GM18498 (cell line): ENCODE results near the gene FKBP15.
A peak's percentile ranks its signal among the peaks of the same experiment; 100 is the strongest.
"Not testable (repeated sequence)": the region's sequence is repeated elsewhere in the genome, so short reads cannot be mapped to it uniquely, and the experiment has no call there.

Source experiments
- ATAC-seq: cut with Tn5 transposase; IDR thresholded peaks from one replicate; pipeline ENCODE4 v1.9.1; 2021; ENCODE audit warnings: mild to moderate bottlenecking, moderate library complexity; ENCODE audit not compliant: unreplicated experiment

The FKBP15 gene

DNA sequence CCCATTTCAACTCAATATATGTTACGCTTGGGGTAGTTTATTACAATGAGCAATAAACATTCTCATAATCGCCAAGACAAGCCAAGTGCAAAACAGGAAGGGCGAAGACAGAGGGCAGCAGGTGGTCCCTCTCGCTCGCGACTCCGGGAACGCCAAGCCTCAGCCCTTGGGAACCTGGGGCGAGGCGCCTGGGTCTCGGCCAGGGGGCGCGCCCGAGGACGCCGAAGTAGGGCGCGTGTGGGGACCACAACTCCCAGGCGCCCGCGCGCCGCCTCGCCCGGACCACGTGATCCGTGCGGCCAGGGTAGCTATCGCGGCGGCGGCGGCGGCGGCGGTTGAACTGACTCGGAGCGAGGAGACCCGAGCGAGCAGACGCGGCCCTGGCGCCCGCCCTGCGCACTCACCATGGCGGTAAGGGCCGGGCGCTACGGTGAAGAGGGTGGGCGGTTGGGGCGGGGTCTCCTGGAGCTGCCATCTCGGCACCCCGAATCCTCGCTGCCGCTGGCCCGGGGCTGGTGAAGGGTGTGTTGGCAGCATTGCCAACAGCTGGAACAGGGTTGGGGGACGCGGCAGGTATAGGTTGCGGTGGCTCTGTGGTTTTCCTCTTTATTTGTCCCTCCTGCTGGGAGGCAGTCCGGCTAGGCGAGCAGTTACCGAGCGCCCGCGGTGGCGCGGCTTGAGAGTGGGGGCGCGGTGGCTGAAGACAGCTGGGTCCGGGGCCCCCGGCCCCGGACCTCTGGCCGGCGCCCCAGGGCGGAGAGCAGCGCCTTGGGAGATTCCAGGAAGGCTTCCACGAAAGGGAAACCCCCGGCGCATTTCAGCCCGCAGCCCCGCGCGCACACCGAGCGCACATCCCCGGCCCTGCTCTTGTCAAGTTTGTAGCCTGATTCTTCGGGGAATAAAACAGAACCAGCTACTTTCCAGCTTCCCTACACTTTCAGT, 70.1 kb downstream of the FKBP15 start, which contains the start of gene SLC31A2:
SLC31A2 (plus strand) TSS at position 338 of the 942 bp plus-strand sequence; CDS start at position 406, 68 bp downstream.
- peak; percentile 98 for ATAC-seq

DNA sequence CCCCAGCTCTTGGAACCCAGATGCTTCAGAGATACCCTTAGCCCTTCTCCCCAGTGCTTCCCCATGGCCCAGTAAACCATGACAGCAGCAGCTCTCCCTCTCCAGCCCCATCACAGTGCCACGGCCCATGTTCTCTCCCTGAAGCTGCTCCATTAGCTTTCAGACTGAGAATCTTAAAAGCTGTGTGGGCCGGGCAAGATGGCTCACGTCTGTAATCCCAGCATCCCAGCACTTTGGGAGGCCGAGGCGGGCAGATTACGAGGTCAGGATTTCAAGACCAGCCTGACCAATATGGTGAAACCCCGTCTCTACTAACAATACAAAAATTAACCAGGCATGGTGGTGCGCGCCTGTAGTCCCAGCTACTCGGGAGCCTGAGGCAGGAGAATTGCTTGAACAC, 71.5 kb downstream of the FKBP15 start:
- not testable (repeated sequence) for ATAC-seq

DNA sequence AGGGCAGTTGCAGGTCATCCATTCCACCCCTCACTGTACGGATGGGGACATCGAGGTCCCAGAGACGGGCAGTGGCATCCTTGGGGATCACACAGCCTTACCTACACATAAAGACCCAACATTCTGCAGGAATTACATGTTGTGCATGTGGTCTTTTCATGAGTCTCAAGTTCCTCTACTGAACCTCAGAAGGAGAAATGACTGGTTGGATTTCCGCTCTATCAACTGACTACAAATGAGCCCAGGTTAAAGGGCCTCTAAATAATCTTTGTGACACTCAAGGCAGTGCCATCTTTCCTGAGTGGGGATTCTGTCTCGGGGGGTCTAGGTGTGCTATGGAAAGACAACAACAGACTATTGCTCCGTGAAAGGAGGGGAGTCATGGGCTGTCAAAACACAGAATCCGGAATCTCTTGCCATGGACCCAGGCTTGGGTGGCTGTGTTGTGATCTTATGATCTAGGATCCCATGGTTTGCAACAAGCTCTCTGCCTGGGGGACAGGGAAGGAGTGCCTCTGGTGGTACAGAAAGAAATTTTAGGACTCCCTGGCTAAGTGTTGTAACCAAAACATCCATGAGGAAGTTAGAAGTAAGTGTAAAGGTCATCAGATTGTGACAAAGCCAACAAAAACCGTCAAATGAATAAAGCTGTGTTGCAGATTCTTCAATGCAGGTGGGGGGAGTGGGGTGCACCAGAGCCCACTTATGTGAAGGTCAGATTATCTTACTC, 72.1 kb downstream of the FKBP15 start:
- ATAC-seq: no peak

DNA sequence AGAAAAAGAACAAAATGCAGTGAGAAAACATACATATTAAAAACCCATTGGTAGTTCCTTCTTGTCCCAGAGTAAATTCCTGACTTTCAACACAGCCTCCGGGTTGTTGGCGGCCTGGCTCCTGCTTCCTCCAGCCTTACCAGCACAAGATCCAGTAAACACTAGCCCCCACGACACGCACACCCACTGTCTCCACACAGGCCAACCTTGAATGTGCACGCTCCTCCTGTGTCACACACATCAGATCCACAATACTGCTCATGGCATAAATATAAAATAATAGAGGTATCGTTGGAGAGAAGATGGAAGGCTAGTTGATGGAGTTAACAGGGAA, 72.7 kb downstream of the FKBP15 start:
- no peak for ATAC-seq

- ATAC-seq: no peak
Measured at GRCh38 chr9:113143432-113144227, 77.4 kb downstream of the FKBP15 start.

DNA sequence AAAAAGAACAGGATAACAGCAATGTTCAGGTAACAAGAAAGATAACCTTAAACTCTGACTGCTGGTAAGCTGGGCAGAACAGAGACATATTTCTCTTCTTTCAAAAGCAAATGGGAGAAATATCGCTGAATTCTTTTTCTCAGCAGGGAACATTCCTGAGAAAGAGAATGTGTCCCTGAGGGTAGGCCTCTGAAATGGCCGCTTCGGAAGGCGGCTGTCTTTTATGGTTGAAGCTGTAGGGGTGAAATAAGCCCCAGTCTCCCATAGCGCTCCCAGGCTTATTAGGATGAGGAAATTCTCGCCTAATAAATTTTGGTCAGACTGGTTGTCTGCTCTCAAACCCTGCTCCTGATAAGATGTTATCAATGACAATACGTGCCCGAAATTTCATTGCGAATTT, 80.2 kb downstream of the FKBP15 start:
- not testable (repeated sequence) for ATAC-seq

- no peak for ATAC-seq
Measured at GRCh38 chr9:113139953-113140352, 81.1 kb downstream of the FKBP15 start.

- ATAC-seq: no peak
Measured at GRCh38 chr9:113139225-113139829, 81.8 kb downstream of the FKBP15 start.

GRCh38 chr9:113138760-113139159, 82.3 kb downstream of the FKBP15 start:
- no peak for ATAC-seq

DNA sequence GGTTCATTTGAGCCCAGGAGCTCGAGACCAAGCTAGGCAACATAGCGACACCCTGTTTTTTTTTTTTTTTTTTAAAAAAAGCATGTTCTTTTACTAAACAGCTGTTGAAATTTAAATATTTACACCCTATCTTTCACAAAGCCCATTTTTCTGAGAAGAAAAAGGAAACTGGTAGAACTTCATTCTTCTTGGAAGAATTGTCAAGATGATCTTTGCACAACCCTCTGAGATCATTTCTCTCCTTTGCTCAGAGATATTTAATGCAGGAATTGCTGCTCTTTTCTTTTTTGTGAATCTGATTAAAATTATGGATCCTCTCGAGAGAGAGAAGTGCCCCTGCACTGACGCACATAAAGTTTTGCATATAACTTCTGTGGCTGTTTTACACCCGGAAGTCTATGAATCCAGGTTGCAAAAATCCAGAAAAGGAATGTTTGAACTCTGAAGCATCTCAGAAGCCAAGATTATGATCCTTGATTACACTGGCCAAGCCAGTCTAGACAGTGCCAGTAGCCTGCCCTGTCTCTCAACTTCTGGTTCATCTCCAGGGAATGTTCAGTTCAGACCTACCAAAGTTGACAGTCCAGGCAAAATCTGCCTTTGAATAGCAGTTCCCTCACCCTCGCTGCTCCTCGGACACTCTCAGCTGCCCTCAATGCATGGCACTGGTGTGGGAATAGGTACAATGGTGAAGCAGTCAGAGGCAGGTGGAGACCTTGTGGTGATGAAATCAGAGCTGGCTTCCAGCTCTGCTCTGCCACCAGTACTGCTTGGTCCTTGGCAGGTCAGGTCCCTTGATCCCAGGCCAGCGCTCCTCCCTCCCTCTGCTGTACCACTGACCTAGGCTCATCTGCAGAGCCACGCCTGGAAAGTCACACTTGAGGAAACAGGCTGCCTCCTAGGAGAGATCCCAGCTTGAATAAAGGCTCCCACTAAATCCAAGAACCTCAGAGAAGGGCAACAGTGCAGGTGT, 83.6 kb downstream of the FKBP15 start:
- no peak for ATAC-seq

- no peak for ATAC-seq
Measured at GRCh38 chr9:113131689-113132151, 89.4 kb downstream of the FKBP15 start.

- ATAC-seq: no peak
Measured at GRCh38 chr9:113129884-113130283, 91.2 kb downstream of the FKBP15 start.

- ATAC-seq: no peak
Measured at GRCh38 chr9:113129466-113129865, 91.6 kb downstream of the FKBP15 start.

DNA sequence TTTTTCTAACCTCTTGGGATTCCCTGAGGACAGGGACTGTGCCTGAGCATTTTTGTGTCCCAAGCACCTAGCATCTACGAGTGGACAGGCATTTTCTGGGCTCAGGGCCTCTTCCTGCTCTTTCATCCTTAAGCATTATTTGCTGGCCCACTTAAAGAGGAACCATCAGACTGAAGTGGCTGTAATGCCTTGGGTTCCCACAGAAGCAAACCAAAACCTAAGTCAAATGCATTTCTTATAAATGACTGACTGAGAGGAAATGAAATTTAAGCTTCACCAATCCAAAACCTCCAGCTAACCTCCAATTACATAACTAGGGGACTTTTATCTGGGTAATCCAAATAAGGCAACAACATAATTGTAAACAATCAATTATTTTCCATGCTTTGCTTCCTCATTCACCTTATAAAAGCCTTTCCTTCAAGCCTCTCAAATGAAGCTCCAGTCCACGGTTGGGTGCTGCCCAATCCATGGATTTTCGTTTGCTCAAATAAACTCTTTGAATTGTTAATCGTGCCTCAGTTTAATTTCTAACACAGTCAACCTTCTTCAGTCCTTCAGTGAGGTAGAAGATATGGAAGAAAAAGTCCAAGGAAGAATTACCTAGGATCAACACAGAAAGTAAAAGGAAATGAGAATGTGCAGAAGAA, 95.6 kb downstream of the FKBP15 start:
- no peak for ATAC-seq

- not testable (repeated sequence) for ATAC-seq
Measured at GRCh38 chr9:113118829-113119228, 102.2 kb downstream of the FKBP15 start.
